HepG2 (cell line): ENCODE measurements around the gene PAMR1. TPM values are rescaled to one million over a fixed set of nuclear protein-coding genes. Genes with fewer than 3 reads are reported as not detected.

Source experiments
- ATAC-seq: fragments of 200-7000 bp; cut with Tn5 transposase; 3 replicates; pipeline ENCODE4 v1.9.1; 2020; ENCODE audit warnings: mild to moderate bottlenecking, moderate library complexity
- BruUV-seq: library from RNA; stranded (reverse); fragments of 400-500 nt; replicated peaks from 2 replicates; lab custom pipeline; 2021; lab: Mats Ljungman, UMichigan
- CTCF ChIA-PET: fragments of 300-600 bp; formaldehyde crosslinking; extraction: SDS; loops from one replicate; lab custom pipeline; 2021; ENCODE audit warnings: low total read pairs, inconsistent platforms, low intra/inter-chr PET ratio; lab: Yijun Ruan, JAX
- POLR2A ChIA-PET: fragments of 350-600 bp; sonication (Branson Sonifier 250); formaldehyde crosslinking; loops from one replicate; lab custom pipeline; 2020; ENCODE audit warnings: antibody characterized with exemption, inconsistent platforms; lab: Yijun Ruan, JAX
- DNase-seq: peaks from one replicate; pipeline ENCODE4 v3.0.0-alpha.2; 2015; ENCODE audit warnings: low spot score
- FAIRE-seq: peaks from 3 replicates; lab custom pipeline; 2011; peaks lifted over from hg19 to GRCh38; lab: Jason Lieb, UNC
- H2AFZ ChIP-seq: one replicate; pipeline ENCODE4 v1.6.1; 2011; ENCODE audit warnings: low read length, inconsistent platforms
- H3K27ac ChIP-seq: fragments of 300-600 bp; 3 replicates; pipeline ENCODE4 v1.8.0; 2011; ENCODE audit warnings: mixed run types, mild to moderate bottlenecking, mixed read lengths, low read length, inconsistent platforms; ENCODE audit not compliant: insufficient read depth; ENCODE audit errors: extremely low read length
- H3K27me3 ChIP-seq, 2 experiments: fragments of 200-600 bp in 1 of 2; 2 replicates in 1 of 2; 3 replicates in 1 of 2; pipeline versions ENCODE4 v1.6.0 to v1.8.0; 2011; ENCODE audit warnings: low read length in 2 of 2, mild to moderate bottlenecking in 2 of 2, moderate library complexity in 2 of 2, inconsistent platforms in 1 of 2; ENCODE audit not compliant: insufficient read depth in 2 of 2, control insufficient read depth in 1 of 2
- H3K36me3 ChIP-seq, 2 experiments: fragments of 200-600 bp in 1 of 2; replicated peaks in 1 of 2; 2 replicates in 1 of 2; 3 replicates in 1 of 2; pipeline versions ENCODE4 v1.5.1 to v1.8.0; 2011; ENCODE audit warnings: low read length in 2 of 2, inconsistent platforms in 1 of 2; ENCODE audit not compliant: insufficient read depth in 2 of 2, control insufficient read depth in 1 of 2
- H3K4me1 ChIP-seq: 2 replicates; pipeline ENCODE4 v1.5.1; 2012; ENCODE audit warnings: low read length, inconsistent platforms; ENCODE audit not compliant: insufficient read depth
- H3K4me2 ChIP-seq: 2 replicates; pipeline ENCODE4 v1.6.0; 2011; ENCODE audit warnings: low read depth, low read length, inconsistent platforms
- H3K4me3 ChIP-seq, 3 experiments: fragments of 200-600 bp in 1 of 3; sonication (generic), shearing (Covaris generic) in 1 of 3; replicated peaks in 1 of 3; 2 replicates each; pipeline ENCODE4 v1.5.1; 2011 to 2016; ENCODE audit warnings: low read length in 3 of 3, inconsistent platforms in 2 of 3, low read depth in 2 of 3, mild to moderate bottlenecking in 2 of 3, control low read depth in 1 of 3, mixed read lengths in 1 of 3; ENCODE audit not compliant: insufficient read depth in 1 of 3
- H3K79me2 ChIP-seq: one replicate; pipeline ENCODE4 v1.6.1; 2011; ENCODE audit warnings: low read length, inconsistent platforms; ENCODE audit not compliant: insufficient read depth
- H3K9ac ChIP-seq: 2 replicates; pipeline ENCODE4 v1.6.0; 2011; ENCODE audit warnings: mild to moderate bottlenecking, low read depth, low read length, inconsistent platforms; ENCODE audit not compliant: insufficient read depth
- H3K9me3 ChIP-seq: 2 replicates; pipeline ENCODE4 v1.5.1; 2012; ENCODE audit warnings: mild to moderate bottlenecking, low read length
- H4K20me1 ChIP-seq: 2 replicates; pipeline ENCODE4 v1.6.0; 2011; ENCODE audit warnings: inconsistent platforms, mild to moderate bottlenecking, low read length, moderate library complexity; ENCODE audit not compliant: insufficient read depth
- CHD2 ChIP-seq: IDR thresholded peaks from 2 replicates; pipeline ENCODE4 v1.6.1; 2011; ENCODE audit warnings: low read depth, low read length, improper control_type of control experiment
- HNRNPL ChIP-seq: fragments of 200-400 bp; formaldehyde crosslinking; IDR thresholded peaks from 2 replicates; pipeline ENCODE4 v1.6.1; 2017; ENCODE audit warnings: mild to moderate bottlenecking, low read depth, low read length
- KDM5B ChIP-seq: sonication (generic); formaldehyde crosslinking; IDR thresholded peaks from 2 replicates; pipeline ENCODE4 v1.4.0; 2020; ENCODE audit warnings: missing genetic modification reagents, mild to moderate bottlenecking, borderline replicate concordance
- NFKB2 ChIP-seq: sonication (generic); formaldehyde crosslinking; IDR thresholded peaks from 2 replicates; pipeline ENCODE4 v1.4.0; 2020; ENCODE audit warnings: missing genetic modification reagents, borderline replicate concordance
- RBAK ChIP-seq: sonication (generic); formaldehyde crosslinking; IDR thresholded peaks from 2 replicates; pipeline ENCODE4 v1.5.1; 2020; ENCODE audit warnings: mild to moderate bottlenecking, missing genetic modification reagents
- SALL2 ChIP-seq: sonication (generic); formaldehyde crosslinking; IDR thresholded peaks from 2 replicates; pipeline ENCODE4 v1.8.1; 2023; ENCODE audit warnings: mild to moderate bottlenecking, missing genetic modification reagents, inconsistent platforms
- TARDBP ChIP-seq: sonication (generic); formaldehyde crosslinking; IDR thresholded peaks from 2 replicates; pipeline ENCODE4 v1.8.0; 2022; ENCODE audit warnings: mild to moderate bottlenecking, missing genetic modification reagents
- XBP1 ChIP-seq: sonication (generic); formaldehyde crosslinking; IDR thresholded peaks from 2 replicates; pipeline ENCODE4 v1.5.0; 2020; ENCODE audit warnings: missing genetic modification reagents
- ZNF451 ChIP-seq: sonication (generic); formaldehyde crosslinking; IDR thresholded peaks from 2 replicates; pipeline ENCODE4 v1.5.0; 2020; ENCODE audit warnings: mild to moderate bottlenecking, missing genetic modification reagents
- ZSCAN22 ChIP-seq: sonication (generic); formaldehyde crosslinking; IDR thresholded peaks from 2 replicates; pipeline ENCODE4 v1.4.0; 2020; ENCODE audit warnings: mild to moderate bottlenecking, missing genetic modification reagents
- WGBS: methylation state at CpG from one replicate; pipeline ENCODE4 v1.1.6; 2017; ENCODE audit warnings: low lambda C conversion rate; 5-methylcytosine and 5-hydroxymethylcytosine counted together
- in situ Hi-C: cut with HindIII; loops from 2 replicates; pipeline ENCODE4 v1.10.0; 2017; ENCODE audit warnings: low pct_unique_long_range_greater_than_20kb; ENCODE audit not compliant: extremely low pct_ligation_motif_present
- intact Hi-C: fragments of 100-400 bp; cut with micrococcal nuclease; formaldehyde crosslinking; loops from one replicate; pipeline ENCODE4 v1.10.0; 2022; ENCODE audit not compliant: unreplicated experiment
- polyA plus RNA-seq, 8 experiments: library from polyadenylated mRNA; depleted of rRNA in 3 of 8; stranded (reverse) in 7 of 8; unstranded in 1 of 8; fragments of >200 nt; fragmentation: Illumina TruSeq in 4 of 8; extraction: Trizol in 4 of 8; gene quantifications; 2 replicates each; pipeline versions ENCODE4 v1.2.1 to v1.2.3, GENCODE V29; 2011 to 2016; ENCODE audit warnings: low read depth in 4 of 8, missing spikeins in 1 of 8, mixed read lengths in 1 of 8; ENCODE audit not compliant: insufficient read depth in 1 of 8
- total RNA-seq, 5 experiments: library from RNA; depleted of rRNA; stranded (reverse); fragments of >200 nt; fragmentation: Illumina TruSeq; extraction: Trizol; gene quantifications; 2 replicates each; pipeline ENCODE4 v1.2.3, GENCODE V29; 2016; ENCODE audit warnings: low read depth in 1 of 5
- TF ChIP-seq, protein P1 (sequence below): sonication (generic); formaldehyde crosslinking; IDR thresholded peaks from 2 replicates; pipeline ENCODE4 v1.4.0; 2020; ENCODE audit warnings: missing genetic modification reagents
- TF ChIP-seq, protein P2 (sequence below): sonication (generic); formaldehyde crosslinking; conservative IDR thresholded peaks from 2 replicates; pipeline ENCODE4 v1.8.0; 2022; ENCODE audit warnings: missing genetic modification reagents
- TF ChIP-seq, protein P3 (sequence below): sonication (generic); formaldehyde crosslinking; IDR thresholded peaks from 2 replicates; pipeline ENCODE4 v1.4.0; 2020; ENCODE audit warnings: low read depth, missing genetic modification reagents
- TF ChIP-seq, protein P4 (sequence below): sonication (generic); formaldehyde crosslinking; IDR thresholded peaks from 2 replicates; pipeline ENCODE4 v1.5.0; 2020; ENCODE audit warnings: mild to moderate bottlenecking, missing genetic modification reagents, moderate library complexity
- TF ChIP-seq, protein P5 (sequence below): IDR thresholded peaks from 2 replicates; pipeline ENCODE4 v1.6.1; 2016; ENCODE audit warnings: mild to moderate bottlenecking

PAMR1 gene
- total and polyA plus RNA-seq, 2 of the 13 experiments (the other 11 are each of a cell fraction or from before 2014, with no cell fraction given): not detected

DNA sequence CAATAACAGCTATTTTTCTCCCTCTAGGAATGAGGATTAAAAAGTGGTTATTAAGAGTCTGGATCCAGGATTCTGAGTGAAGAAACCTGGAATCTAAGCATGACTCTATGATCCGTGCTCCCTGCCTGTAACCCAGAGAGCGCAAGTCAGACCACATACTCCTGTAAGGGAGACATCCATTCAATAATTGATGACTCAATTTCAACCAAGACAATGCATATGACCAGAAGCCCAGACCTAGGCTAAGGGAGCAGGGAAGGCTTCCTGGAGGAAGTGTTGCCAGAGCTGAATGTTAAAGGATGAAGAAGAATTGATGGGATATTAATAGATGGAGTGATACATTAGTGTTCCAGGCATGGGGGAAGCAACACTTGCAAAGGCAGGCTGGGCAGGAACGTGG, 13.8 kb upstream of the PAMR1 start:
- H2AFZ ChIP-seq: no peak overlapping the region
- H3K9ac ChIP-seq: no peak overlapping the region
- no peaks in the 10 kb centered on the region for H3K36me3 ChIP-seq
- CTCF ChIA-PET: no interaction called here
- H3K4me3 ChIP-seq: no peak overlapping the region
- H3K27me3 ChIP-seq: peaks cover 0 to 6% of the 10 kb centered on the region in 2 experiments; a peak in 1 of 5 replicates
- no peaks in the 10 kb centered on the region for H3K79me2 ChIP-seq
- H3K4me2 ChIP-seq: no peak overlapping the region
- no peaks in the 10 kb centered on the region for H4K20me1 ChIP-seq
- POLR2A ChIA-PET: no interaction called here
- no peak for TF ChIP-seq SALL2 (CRISPR knock-in tag)
- TF ChIP-seq, protein P1, sequence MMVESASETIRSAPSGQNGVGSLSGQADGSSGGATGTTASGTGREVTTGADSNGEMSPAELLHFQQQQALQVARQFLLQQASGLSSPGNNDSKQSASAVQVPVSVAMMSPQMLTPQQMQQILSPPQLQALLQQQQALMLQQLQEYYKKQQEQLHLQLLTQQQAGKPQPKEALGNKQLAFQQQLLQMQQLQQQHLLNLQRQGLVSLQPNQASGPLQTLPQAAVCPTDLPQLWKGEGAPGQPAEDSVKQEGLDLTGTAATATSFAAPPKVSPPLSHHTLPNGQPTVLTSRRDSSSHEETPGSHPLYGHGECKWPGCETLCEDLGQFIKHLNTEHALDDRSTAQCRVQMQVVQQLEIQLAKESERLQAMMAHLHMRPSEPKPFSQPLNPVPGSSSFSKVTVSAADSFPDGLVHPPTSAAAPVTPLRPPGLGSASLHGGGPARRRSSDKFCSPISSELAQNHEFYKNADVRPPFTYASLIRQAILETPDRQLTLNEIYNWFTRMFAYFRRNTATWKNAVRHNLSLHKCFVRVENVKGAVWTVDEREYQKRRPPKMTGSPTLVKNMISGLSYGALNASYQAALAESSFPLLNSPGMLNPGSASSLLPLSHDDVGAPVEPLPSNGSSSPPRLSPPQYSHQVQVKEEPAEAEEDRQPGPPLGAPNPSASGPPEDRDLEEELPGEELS: no peak
- TF ChIP-seq KDM5B: no peak
- TF ChIP-seq, protein P2, sequence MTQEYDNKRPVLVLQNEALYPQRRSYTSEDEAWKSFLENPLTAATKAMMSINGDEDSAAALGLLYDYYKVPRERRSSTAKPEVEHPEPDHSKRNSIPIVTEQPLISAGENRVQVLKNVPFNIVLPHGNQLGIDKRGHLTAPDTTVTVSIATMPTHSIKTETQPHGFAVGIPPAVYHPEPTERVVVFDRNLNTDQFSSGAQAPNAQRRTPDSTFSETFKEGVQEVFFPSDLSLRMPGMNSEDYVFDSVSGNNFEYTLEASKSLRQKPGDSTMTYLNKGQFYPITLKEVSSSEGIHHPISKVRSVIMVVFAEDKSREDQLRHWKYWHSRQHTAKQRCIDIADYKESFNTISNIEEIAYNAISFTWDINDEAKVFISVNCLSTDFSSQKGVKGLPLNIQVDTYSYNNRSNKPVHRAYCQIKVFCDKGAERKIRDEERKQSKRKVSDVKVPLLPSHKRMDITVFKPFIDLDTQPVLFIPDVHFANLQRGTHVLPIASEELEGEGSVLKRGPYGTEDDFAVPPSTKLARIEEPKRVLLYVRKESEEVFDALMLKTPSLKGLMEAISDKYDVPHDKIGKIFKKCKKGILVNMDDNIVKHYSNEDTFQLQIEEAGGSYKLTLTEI: no peak
- TF ChIP-seq RBAK (CRISPR knock-in tag): no peak
- no peak for TF ChIP-seq TARDBP (CRISPR knock-in tag)
- no peak for TF ChIP-seq CHD2
- TF ChIP-seq XBP1 (CRISPR knock-in tag): no peak
- no peak for TF ChIP-seq ZNF451
- TF ChIP-seq, protein P3, sequence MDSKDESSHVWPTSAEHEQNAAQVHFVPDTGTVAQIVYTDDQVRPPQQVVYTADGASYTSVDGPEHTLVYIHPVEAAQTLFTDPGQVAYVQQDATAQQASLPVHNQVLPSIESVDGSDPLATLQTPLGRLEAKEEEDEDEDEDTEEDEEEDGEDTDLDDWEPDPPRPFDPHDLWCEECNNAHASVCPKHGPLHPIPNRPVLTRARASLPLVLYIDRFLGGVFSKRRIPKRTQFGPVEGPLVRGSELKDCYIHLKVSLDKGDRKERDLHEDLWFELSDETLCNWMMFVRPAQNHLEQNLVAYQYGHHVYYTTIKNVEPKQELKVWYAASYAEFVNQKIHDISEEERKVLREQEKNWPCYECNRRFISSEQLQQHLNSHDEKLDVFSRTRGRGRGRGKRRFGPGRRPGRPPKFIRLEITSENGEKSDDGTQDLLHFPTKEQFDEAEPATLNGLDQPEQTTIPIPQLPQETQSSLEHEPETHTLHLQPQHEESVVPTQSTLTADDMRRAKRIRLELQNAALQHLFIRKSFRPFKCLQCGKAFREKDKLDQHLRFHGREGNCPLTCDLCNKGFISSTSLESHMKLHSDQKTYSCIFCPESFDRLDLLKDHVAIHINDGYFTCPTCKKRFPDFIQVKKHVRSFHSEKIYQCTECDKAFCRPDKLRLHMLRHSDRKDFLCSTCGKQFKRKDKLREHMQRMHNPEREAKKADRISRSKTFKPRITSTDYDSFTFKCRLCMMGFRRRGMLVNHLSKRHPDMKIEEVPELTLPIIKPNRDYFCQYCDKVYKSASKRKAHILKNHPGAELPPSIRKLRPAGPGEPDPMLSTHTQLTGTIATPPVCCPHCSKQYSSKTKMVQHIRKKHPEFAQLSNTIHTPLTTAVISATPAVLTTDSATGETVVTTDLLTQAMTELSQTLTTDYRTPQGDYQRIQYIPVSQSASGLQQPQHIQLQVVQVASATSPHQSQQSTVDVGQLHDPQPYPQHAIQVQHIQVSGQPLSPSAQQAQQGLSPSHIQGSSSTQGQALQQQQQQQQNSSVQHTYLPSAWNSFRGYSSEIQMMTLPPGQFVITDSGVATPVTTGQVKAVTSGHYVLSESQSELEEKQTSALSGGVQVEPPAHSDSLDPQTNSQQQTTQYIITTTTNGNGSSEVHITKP (CRISPR knock-in tag): no peak
- no peak for TF ChIP-seq ZSCAN22 (CRISPR knock-in tag)
- TF ChIP-seq, protein P4, sequence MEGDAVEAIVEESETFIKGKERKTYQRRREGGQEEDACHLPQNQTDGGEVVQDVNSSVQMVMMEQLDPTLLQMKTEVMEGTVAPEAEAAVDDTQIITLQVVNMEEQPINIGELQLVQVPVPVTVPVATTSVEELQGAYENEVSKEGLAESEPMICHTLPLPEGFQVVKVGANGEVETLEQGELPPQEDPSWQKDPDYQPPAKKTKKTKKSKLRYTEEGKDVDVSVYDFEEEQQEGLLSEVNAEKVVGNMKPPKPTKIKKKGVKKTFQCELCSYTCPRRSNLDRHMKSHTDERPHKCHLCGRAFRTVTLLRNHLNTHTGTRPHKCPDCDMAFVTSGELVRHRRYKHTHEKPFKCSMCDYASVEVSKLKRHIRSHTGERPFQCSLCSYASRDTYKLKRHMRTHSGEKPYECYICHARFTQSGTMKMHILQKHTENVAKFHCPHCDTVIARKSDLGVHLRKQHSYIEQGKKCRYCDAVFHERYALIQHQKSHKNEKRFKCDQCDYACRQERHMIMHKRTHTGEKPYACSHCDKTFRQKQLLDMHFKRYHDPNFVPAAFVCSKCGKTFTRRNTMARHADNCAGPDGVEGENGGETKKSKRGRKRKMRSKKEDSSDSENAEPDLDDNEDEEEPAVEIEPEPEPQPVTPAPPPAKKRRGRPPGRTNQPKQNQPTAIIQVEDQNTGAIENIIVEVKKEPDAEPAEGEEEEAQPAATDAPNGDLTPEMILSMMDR (CRISPR knock-in tag): no peak
- TF ChIP-seq HNRNPL: no peak
- TF ChIP-seq, protein P5, sequence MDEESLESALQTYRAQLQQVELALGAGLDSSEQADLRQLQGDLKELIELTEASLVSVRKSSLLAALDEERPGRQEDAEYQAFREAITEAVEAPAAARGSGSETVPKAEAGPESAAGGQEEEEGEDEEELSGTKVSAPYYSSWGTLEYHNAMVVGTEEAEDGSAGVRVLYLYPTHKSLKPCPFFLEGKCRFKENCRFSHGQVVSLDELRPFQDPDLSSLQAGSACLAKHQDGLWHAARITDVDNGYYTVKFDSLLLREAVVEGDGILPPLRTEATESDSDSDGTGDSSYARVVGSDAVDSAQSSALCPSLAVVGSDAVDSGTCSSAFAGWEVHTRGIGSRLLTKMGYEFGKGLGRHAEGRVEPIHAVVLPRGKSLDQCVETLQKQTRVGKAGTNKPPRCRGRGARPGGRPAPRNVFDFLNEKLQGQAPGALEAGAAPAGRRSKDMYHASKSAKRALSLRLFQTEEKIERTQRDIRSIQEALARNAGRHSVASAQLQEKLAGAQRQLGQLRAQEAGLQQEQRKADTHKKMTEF (CRISPR knock-in tag): no peak
- TF ChIP-seq NFKB2 (CRISPR knock-in tag): no peak
- H3K27ac ChIP-seq: no peak overlapping the region
- no peak for DNase-seq
- BruUV-seq: no TSS peak
- no peak for FAIRE-seq
- WGBS: 3% methylated on average over 3 of the region's 3 CpGs
- intact Hi-C loops: no loop called here
- in situ Hi-C loops: no loop called here
- no peak for ATAC-seq
- no peaks in the 10 kb centered on the region for H3K4me1 ChIP-seq
- H3K9me3 ChIP-seq: no peaks in the 10 kb centered on the region
